Keratinocyte (primary cell): ENCODE measurements around the gene CENPL. TPM values are rescaled to one million over a fixed set of nuclear protein-coding genes. Genes with fewer than 3 reads are reported as not detected.

Experiments used
- DNase-seq: peaks from one replicate; pipeline ENCODE4 v3.0.0-alpha.2; 2011; ENCODE audit warnings: low read depth, missing footprints, low spot score
- FAIRE-seq: peaks from 2 replicates; lab custom pipeline; 2011; peaks lifted over from hg19 to GRCh38; lab: Jason Lieb, UNC
- H2AFZ ChIP-seq: 2 replicates; pipeline ENCODE4 v1.6.0; 2012; ENCODE audit warnings: low read length, control low read depth, inconsistent platforms; ENCODE audit not compliant: control insufficient read depth
- H3K27ac ChIP-seq: 2 replicates; pipeline ENCODE4 v1.5.1; 2011; ENCODE audit warnings: low read length; ENCODE audit not compliant: control insufficient read depth, insufficient read depth
- H3K27me3 ChIP-seq: 3 replicates; pipeline ENCODE4 v1.6.0; 2011; ENCODE audit warnings: low read length; ENCODE audit not compliant: control insufficient read depth, insufficient read depth; ENCODE audit errors: extremely low read depth
- H3K36me3 ChIP-seq, 2 experiments: 2 replicates in 1 of 2; 3 replicates in 1 of 2; pipeline ENCODE4 v1.5.1; 2011; ENCODE audit warnings: low read length in 2 of 2, mild to moderate bottlenecking in 1 of 2; ENCODE audit not compliant: control insufficient read depth in 2 of 2, insufficient read depth in 2 of 2; ENCODE audit errors: extremely low read depth in 1 of 2
- H3K4me1 ChIP-seq: 3 replicates; pipeline ENCODE4 v1.5.1; 2011; ENCODE audit warnings: low read length; ENCODE audit not compliant: control insufficient read depth, insufficient read depth; ENCODE audit errors: extremely low read depth
- H3K4me2 ChIP-seq: 3 replicates; pipeline ENCODE4 v1.6.0; 2011; ENCODE audit warnings: low read depth, low read length; ENCODE audit not compliant: control insufficient read depth, insufficient read depth; ENCODE audit errors: extremely low read depth
- H3K4me3 ChIP-seq, 3 experiments: fragments of 200-600 bp in 1 of 3; sonication (generic) in 1 of 3; 2 replicates in 2 of 3; 3 replicates in 1 of 3; pipeline ENCODE4 v1.5.1; 2011 to 2016; ENCODE audit warnings: low read length in 3 of 3, mild to moderate bottlenecking in 3 of 3, control low read depth in 2 of 3, inconsistent platforms in 1 of 3, low read depth in 1 of 3, mixed read lengths in 1 of 3, mixed run types in 1 of 3, moderate library complexity in 1 of 3; ENCODE audit not compliant: control insufficient read depth in 2 of 3, insufficient read depth in 2 of 3; ENCODE audit errors: extremely low read depth in 1 of 3
- H3K79me2 ChIP-seq: 2 replicates; pipeline ENCODE4 v1.6.0; 2012; ENCODE audit warnings: low read length; ENCODE audit not compliant: control insufficient read depth, insufficient read depth
- H3K9ac ChIP-seq: 3 replicates; pipeline ENCODE4 v1.6.0; 2011; ENCODE audit warnings: low read length; ENCODE audit not compliant: control insufficient read depth, insufficient read depth; ENCODE audit errors: extremely low read depth
- H3K9me1 ChIP-seq: 3 replicates; pipeline ENCODE4 v1.6.0; 2011; ENCODE audit warnings: low read length; ENCODE audit not compliant: control insufficient read depth, insufficient read depth; ENCODE audit errors: extremely low read depth
- H3K9me3 ChIP-seq: 2 replicates; pipeline ENCODE4 v1.5.1; 2012; ENCODE audit warnings: low read depth, low read length; ENCODE audit not compliant: control insufficient read depth
- H4K20me1 ChIP-seq: 3 replicates; pipeline ENCODE4 v1.6.0; 2011; ENCODE audit warnings: low read length; ENCODE audit not compliant: control insufficient read depth, insufficient read depth; ENCODE audit errors: extremely low read depth
- EZH2 ChIP-seq: IDR thresholded peaks from one replicate; pipeline ENCODE4 v1.6.1; 2012; ENCODE audit warnings: inconsistent platforms, mild to moderate bottlenecking, low read length, moderate library complexity
- dilution Hi-C: fragments of 300-500 bp; cut with MboI; formaldehyde crosslinking; loops from one replicate; pipeline ENCODE4 v1.7.0; 2020; ENCODE audit warnings: low sequenced_read_pairs; ENCODE audit not compliant: extremely low pct_ligation_motif_present
- polyA plus RNA-seq, 5 experiments: library from polyadenylated mRNA; depleted of rRNA in 3 of 5; stranded (reverse) in 3 of 5; stranded (forward) in 1 of 5; unstranded in 1 of 5; fragments of >200 nt; gene quantifications; 1 replicate in 1 of 5; 2 replicates in 3 of 5; 3 replicates in 1 of 5; pipeline versions ENCODE4 v1.2.1 to v1.2.3, GENCODE V29; 2011 to 2012; ENCODE audit warnings: missing spikeins in 2 of 5, low read depth in 1 of 5, low replicate concordance in 1 of 5
- TF ChIP-seq, protein P1 (sequence below), 3 experiments: IDR thresholded peaks in 1 of 3; conservative IDR thresholded peaks in 1 of 3; optimal IDR thresholded peaks in 1 of 3; 2 replicates in 2 of 3; 3 replicates in 1 of 3; pipeline versions ENCODE3 to v1.5.1; 2011; ENCODE audit warnings: low read length in 3 of 3, mild to moderate bottlenecking in 3 of 3, moderate library complexity in 2 of 3, control low read depth in 1 of 3, inconsistent platforms in 1 of 3; ENCODE audit not compliant: insufficient read depth in 2 of 3; ENCODE audit errors: extremely low read depth in 1 of 3

Gene CENPL
- polyA plus RNA-seq, 1 donor (not counting 4 experiments of a cell fraction or from before 2014, with no cell fraction given), result 9.4 TPM

DNA sequence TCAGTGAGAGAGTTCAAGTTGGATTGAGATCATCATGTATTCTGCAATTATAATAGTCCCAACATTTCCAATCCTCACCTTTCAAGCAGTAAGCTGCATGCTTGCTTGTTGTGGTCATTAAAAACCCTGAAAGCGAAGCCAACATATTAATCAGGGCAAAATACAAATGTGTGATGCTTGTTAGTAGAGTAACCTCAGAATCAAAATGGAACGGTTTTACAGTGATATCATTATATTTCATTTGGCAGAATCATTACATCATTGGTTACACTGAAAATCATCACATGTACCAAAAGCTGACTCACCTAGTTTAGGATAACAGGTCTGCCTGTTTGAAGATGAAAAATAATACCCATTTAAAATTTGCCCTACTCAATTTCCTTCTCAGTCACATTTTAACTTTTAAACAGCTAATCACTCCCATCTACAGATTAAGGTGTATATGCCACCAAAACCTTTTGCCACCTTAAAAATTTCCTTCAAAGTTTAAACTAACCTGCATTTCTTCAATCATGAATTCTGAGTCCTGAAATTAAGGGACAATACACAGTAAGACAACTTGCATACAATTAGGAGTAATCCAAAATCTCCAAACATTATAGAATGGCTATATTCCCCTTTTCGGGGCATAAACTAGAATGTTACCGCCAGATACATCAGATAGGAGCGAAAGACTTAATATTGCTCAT lies 39.6 kb upstream of the CENPL start:
- dilution Hi-C loops, result no loop called here
- H3K9me3 ChIP-seq, result no peaks in the 10 kb centered on the region
- FAIRE-seq, result no peak
- DNase-seq, result no peak
- H4K20me1 ChIP-seq, result peaks cover 37% of the 10 kb centered on the region
- peak overlapping the region; percentile 99 for H3K9ac ChIP-seq
- H3K36me3 ChIP-seq, result peaks cover 18 to 43% of the 10 kb centered on the region in 2 experiments
- H3K79me2 ChIP-seq, result peaks cover 30% of the 10 kb centered on the region
- peak overlapping the region; percentile 22 to 96 (median 87) for H3K4me3 ChIP-seq
- peaks cover 21% of the 10 kb centered on the region for H3K4me1 ChIP-seq
- peak overlapping the region; percentile 35 for H3K27ac ChIP-seq
- no peak overlapping the region for H2AFZ ChIP-seq
- TF ChIP-seq EZH2, result no peak
- TF ChIP-seq, protein P1, sequence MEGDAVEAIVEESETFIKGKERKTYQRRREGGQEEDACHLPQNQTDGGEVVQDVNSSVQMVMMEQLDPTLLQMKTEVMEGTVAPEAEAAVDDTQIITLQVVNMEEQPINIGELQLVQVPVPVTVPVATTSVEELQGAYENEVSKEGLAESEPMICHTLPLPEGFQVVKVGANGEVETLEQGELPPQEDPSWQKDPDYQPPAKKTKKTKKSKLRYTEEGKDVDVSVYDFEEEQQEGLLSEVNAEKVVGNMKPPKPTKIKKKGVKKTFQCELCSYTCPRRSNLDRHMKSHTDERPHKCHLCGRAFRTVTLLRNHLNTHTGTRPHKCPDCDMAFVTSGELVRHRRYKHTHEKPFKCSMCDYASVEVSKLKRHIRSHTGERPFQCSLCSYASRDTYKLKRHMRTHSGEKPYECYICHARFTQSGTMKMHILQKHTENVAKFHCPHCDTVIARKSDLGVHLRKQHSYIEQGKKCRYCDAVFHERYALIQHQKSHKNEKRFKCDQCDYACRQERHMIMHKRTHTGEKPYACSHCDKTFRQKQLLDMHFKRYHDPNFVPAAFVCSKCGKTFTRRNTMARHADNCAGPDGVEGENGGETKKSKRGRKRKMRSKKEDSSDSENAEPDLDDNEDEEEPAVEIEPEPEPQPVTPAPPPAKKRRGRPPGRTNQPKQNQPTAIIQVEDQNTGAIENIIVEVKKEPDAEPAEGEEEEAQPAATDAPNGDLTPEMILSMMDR (optimal IDR thresholded peaks at IDR 0.05 in 1 of 3, IDR thresholded peaks at IDR 0.05 in 1 of 3, conservative IDR thresholded peaks at IDR 0.05 in 1 of 3; ENCODE audit: extremely low read depth in 1 of 3, insufficient read depth in 2 of 3, low read length in 3 of 3), result no peak
- H3K27me3 ChIP-seq, result no peaks in the 10 kb centered on the region
- H3K4me2 ChIP-seq, result peak overlapping the region; percentile 86
- H3K9me1 ChIP-seq, result no peaks in the 10 kb centered on the region

DNA sequence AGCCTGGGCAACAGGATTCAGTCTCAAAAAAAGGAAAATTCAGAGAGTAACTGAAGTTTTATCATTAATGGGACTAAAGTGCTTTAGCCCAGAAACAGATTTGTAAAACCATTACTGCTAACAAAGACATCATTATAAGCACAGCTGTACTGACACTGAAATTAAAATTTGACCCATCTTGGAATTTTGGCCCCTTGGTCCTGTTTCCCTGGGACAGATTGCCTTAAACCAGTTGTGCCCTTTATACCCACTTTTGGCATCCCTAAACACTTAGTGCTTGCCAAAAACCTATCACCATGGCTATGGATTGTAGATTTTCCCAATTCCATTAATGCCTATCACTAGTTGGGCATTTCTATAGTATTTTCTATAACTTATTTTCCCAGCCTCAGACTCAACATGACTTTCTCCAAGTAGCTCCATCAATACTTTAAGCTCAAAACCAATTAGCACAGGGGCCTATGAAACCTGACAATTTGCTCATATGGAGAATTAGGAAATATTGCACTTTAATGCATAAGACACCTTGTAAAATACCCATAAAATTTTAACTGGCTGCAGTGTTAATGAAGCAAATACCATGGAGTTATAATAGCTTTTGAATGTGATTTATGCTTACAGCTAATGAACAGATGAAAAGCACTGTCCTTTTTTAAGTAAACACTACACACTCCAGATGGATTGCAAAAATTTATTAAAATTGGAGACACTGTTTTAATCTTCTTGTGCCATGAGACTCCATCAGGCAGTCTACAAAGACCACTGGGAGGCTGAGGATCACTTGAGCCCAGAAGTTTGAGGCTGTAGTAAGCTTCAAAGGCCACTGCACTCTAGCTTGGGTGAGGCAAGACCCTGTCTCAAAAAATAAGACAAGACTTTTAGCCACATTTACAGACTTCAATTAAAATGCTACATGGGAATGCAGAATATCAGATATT lies 38.8 kb upstream of the CENPL start:
- Histone ChIP-seq H3K36me3 (peaks cover 18 to 43% of the 10 kb centered on the region in 2 experiments), H3K4me3 (no peak overlapping the region), H3K27ac (peak overlapping the region; percentile 15), H3K9ac (no peak overlapping the region), H3K4me2 (no peak overlapping the region), H3K79me2 (peaks cover 30% of the 10 kb centered on the region), H3K9me1 (no peaks in the 10 kb centered on the region), H3K4me1 (peaks cover 14% of the 10 kb centered on the region), H2AFZ (no peak overlapping the region), H3K9me3 (no peaks in the 10 kb centered on the region), H4K20me1 (peaks cover 37% of the 10 kb centered on the region), H3K27me3 (no peaks in the 10 kb centered on the region)
- DNase-seq (no peak), FAIRE-seq (no peak)
- TF ChIP-seq, protein P1 (optimal IDR thresholded peaks at IDR 0.05 in 1 of 3, IDR thresholded peaks at IDR 0.05 in 1 of 3, conservative IDR thresholded peaks at IDR 0.05 in 1 of 3; ENCODE audit: extremely low read depth in 1 of 3, insufficient read depth in 2 of 3, low read length in 3 of 3), result no peak
- dilution Hi-C loops, result no loop called here
